Stimulated activated effector memory CD8-positive, alpha-beta T cell treated with anti-CD3 and anti-CD28 coated beads, Interleukin-12 subunit alpha, Interleukin-12 subunit beta, amount 100 ng/mL, for 72 hours (primary cell): ENCODE data around the gene MROH8.
"Not testable (repeated sequence)": the region's sequence is repeated elsewhere in the genome, so short reads cannot be mapped to it uniquely, and the experiment has no call there.

ENCODE experiments used
- ATAC-seq: fragments of 150-1000 bp; cut with Tn5 transposase; 2 replicates; pipeline ENCODE4 v1.10.0; 2021
- DNase-seq, 2 donors: peaks; one replicate each; pipeline ENCODE4 v3.0.0; 2021 to 2022; ENCODE audit warnings: low spot score in 2 of 2
- H3K27ac Mint-ChIP-seq: one replicate; pipeline ENCODE4 v1.8.0; 2022; ENCODE audit warnings: mild to moderate bottlenecking, mixed read lengths
- H3K36me3 Mint-ChIP-seq: one replicate; pipeline ENCODE4 v1.8.0; 2022; ENCODE audit warnings: mild to moderate bottlenecking, mixed read lengths
- H3K4me1 Mint-ChIP-seq: one replicate; pipeline ENCODE4 v1.8.0; 2022; ENCODE audit warnings: mixed read lengths
- H3K4me3 Mint-ChIP-seq: one replicate; pipeline ENCODE4 v1.8.0; 2022; ENCODE audit warnings: mild to moderate bottlenecking, mixed read lengths
- H3K9me3 Mint-ChIP-seq: one replicate; pipeline ENCODE4 v1.8.0; 2022; ENCODE audit warnings: mixed read lengths

The MROH8 gene

GRCh38 chr20:37095599-37096414, 83.5 kb downstream of the MROH8 start, which contains the start of gene RBL1:
Gene RBL1 (minus strand): TSS chr20:37095997. CDS start chr20:37095928, 69 bp downstream.
- H3K4me3 Mint-ChIP-seq = peak within 1 kb of the TSS; percentile 99
- ATAC-seq = peak; percentile 92
- H3K36me3 Mint-ChIP-seq = peaks cover 52% of the 10 kb centered on the region
- peak; percentile 81 to 96 for DNase-seq
- peak within 1 kb of the TSS; percentile 100 for H3K27ac Mint-ChIP-seq
- H3K4me1 Mint-ChIP-seq = peaks cover 31% of the 10 kb centered on the region
- no peaks in the 10 kb centered on the region for H3K9me3 Mint-ChIP-seq

GRCh38 chr20:37095108-37095598, 84.2 kb downstream of the MROH8 start:
- peak overlapping the region; percentile 99 for H3K4me3 Mint-ChIP-seq
- ATAC-seq (peak; percentile 60), DNase-seq (peak; percentile 20 to 77)
- H3K36me3 Mint-ChIP-seq = peaks cover 58% of the 10 kb centered on the region
- peaks cover 31% of the 10 kb centered on the region for H3K4me1 Mint-ChIP-seq
- H3K9me3 Mint-ChIP-seq = no peaks in the 10 kb centered on the region
- peak overlapping the region; percentile 100 for H3K27ac Mint-ChIP-seq

GRCh38 chr20:37090407-37090806, 88.9 kb downstream of the MROH8 start:
- no peak overlapping the region for H3K27ac Mint-ChIP-seq
- ATAC-seq = no peak
- no peak for DNase-seq
- no peak overlapping the region for H3K4me3 Mint-ChIP-seq
- H3K36me3 Mint-ChIP-seq = peaks cover 98% of the 10 kb centered on the region
- H3K4me1 Mint-ChIP-seq = peaks cover 20% of the 10 kb centered on the region
- H3K9me3 Mint-ChIP-seq = no peaks in the 10 kb centered on the region

GRCh38 chr20:37081717-37082289, 97.5 kb downstream of the MROH8 start:
- ATAC-seq (no peak), DNase-seq (no peak)
- peaks cover 97% of the 10 kb centered on the region for H3K36me3 Mint-ChIP-seq
- no peaks in the 10 kb centered on the region for H3K9me3 Mint-ChIP-seq
- H3K4me1 Mint-ChIP-seq = peaks cover 9% of the 10 kb centered on the region
- H3K4me3 Mint-ChIP-seq = no peak overlapping the region
- peak overlapping the region; percentile 12 for H3K27ac Mint-ChIP-seq

- H3K36me3 Mint-ChIP-seq = peaks cover 79% of the 10 kb centered on the region
Observed at GRCh38 chr20:37077009-37077408, 102.3 kb downstream of the MROH8 start.

GRCh38 chr20:37075932-37076685, 103.2 kb downstream of the MROH8 start:
- Mint-ChIP-seq H3K9me3 (no peaks in the 10 kb centered on the region), H3K4me1 (peaks cover 17% of the 10 kb centered on the region), H3K27ac (no peak overlapping the region), H3K4me3 (no peak overlapping the region), H3K36me3 (peaks cover 79% of the 10 kb centered on the region)
- DNase-seq (no peak), ATAC-seq (no peak)

More at GRCh38 chr20:37077009-37077408, 102.3 kb downstream of the MROH8 start:
- ATAC-seq = no peak
- DNase-seq = no peak
- H3K27ac Mint-ChIP-seq = no peak overlapping the region
- H3K9me3 Mint-ChIP-seq = no peaks in the 10 kb centered on the region
- H3K4me1 Mint-ChIP-seq = peaks cover 10% of the 10 kb centered on the region
- H3K4me3 Mint-ChIP-seq = no peak overlapping the region

GRCh38 chr20:37072293-37073196, 106.8 kb downstream of the MROH8 start:
- H3K4me3 Mint-ChIP-seq = no peak overlapping the region
- peak overlapping the region; percentile 83 for H3K27ac Mint-ChIP-seq
- ATAC-seq = no peak
- no peaks in the 10 kb centered on the region for H3K9me3 Mint-ChIP-seq
- peaks cover 61% of the 10 kb centered on the region for H3K36me3 Mint-ChIP-seq
- H3K4me1 Mint-ChIP-seq = peaks cover 13% of the 10 kb centered on the region
- DNase-seq = no peak

GRCh38 chr20:37071481-37071911, 107.9 kb downstream of the MROH8 start:
- H3K4me1 Mint-ChIP-seq = peaks cover 13% of the 10 kb centered on the region
- DNase-seq (no peak), ATAC-seq (peak; percentile 91)
- H3K4me3 Mint-ChIP-seq = peak overlapping the region; percentile 24
- peaks cover 67% of the 10 kb centered on the region for H3K36me3 Mint-ChIP-seq
- H3K9me3 Mint-ChIP-seq = no peaks in the 10 kb centered on the region
- H3K27ac Mint-ChIP-seq = peak overlapping the region; percentile 83

GRCh38 chr20:37069563-37069962, 109.8 kb downstream of the MROH8 start:
- not testable (repeated sequence) for H3K27ac Mint-ChIP-seq, H3K4me3 Mint-ChIP-seq, H3K9me3 Mint-ChIP-seq, ATAC-seq, DNase-seq
- Mint-ChIP-seq H3K4me1 (peaks cover 13% of the 10 kb centered on the region), H3K36me3 (peaks cover 82% of the 10 kb centered on the region)

GRCh38 chr20:37066168-37066567, 113.2 kb downstream of the MROH8 start:
- peaks cover 82% of the 10 kb centered on the region for H3K36me3 Mint-ChIP-seq
- no peak overlapping the region for H3K4me3 Mint-ChIP-seq
- ATAC-seq (no peak), DNase-seq (no peak)
- peaks cover 2% of the 10 kb centered on the region for H3K4me1 Mint-ChIP-seq
- H3K9me3 Mint-ChIP-seq = no peaks in the 10 kb centered on the region
- no peak overlapping the region for H3K27ac Mint-ChIP-seq

GRCh38 chr20:37055276-37055675, 124.1 kb downstream of the MROH8 start:
- Mint-ChIP-seq H3K27ac (peak overlapping the region; percentile 79), H3K9me3 (no peaks in the 10 kb centered on the region), H3K36me3 (peaks cover 100% of the 10 kb centered on the region), H3K4me1 (no peaks in the 10 kb centered on the region), H3K4me3 (no peak overlapping the region)
- no peak for DNase-seq
- no peak for ATAC-seq

GRCh38 chr20:37053230-37053950, 126.0 kb downstream of the MROH8 start:
- Mint-ChIP-seq H3K27ac (peak overlapping the region; percentile 36), H3K4me3 (no peak overlapping the region), H3K9me3 (no peaks in the 10 kb centered on the region), H3K4me1 (no peaks in the 10 kb centered on the region), H3K36me3 (peaks cover 100% of the 10 kb centered on the region)
- DNase-seq (no peak), ATAC-seq (no peak)
